ENCODE measurements around the gene GPRIN1.

- no peak for TF ChIP-seq CTCF (tag by site-specific recombination; IDR thresholded peaks at IDR 0.05)
- TF ChIP-seq ZNF121 (tag by site-specific recombination; IDR thresholded peaks at IDR 0.05): no peak
- TF ChIP-seq ZNF302 (tag by site-specific recombination; IDR thresholded peaks at IDR 0.05; ENCODE audit: low read depth): no peak
- TF ChIP-seq ZNF549 (tag by site-specific recombination; IDR thresholded peaks at IDR 0.05): no peak
- no peak for TF ChIP-seq MYNN (tag by site-specific recombination; IDR thresholded peaks at IDR 0.05; ENCODE audit: borderline replicate concordance)
- TF ChIP-seq BCL11A (tag by site-specific recombination; IDR thresholded peaks at IDR 0.05; ENCODE audit: low read depth): no peak
- no peak for TF ChIP-seq REST (tag by site-specific recombination; IDR thresholded peaks at IDR 0.05)
- TF ChIP-seq ZNF837 (tag by site-specific recombination; IDR thresholded peaks at IDR 0.05): no peak
- no peak for TF ChIP-seq SP7 (tag by site-specific recombination; IDR thresholded peaks at IDR 0.05)
- TF ChIP-seq KLF1 (tag by site-specific recombination; IDR thresholded peaks at IDR 0.05): no peak
- no peak for TF ChIP-seq ZNF701 (tag by site-specific recombination; IDR thresholded peaks at IDR 0.05)
- no peak for TF ChIP-seq YY2 (tag by site-specific recombination; IDR thresholded peaks at IDR 0.05)
Observed at GRCh38 chr5:176644294-176644693, 34.3 kb upstream of the GPRIN1 start.
